Neuronal stem cell (in vitro differentiated cells): ENCODE results near the gene SAMD7.

Experiments
- DNase-seq: peaks from one replicate; pipeline ENCODE4 v3.0.0-alpha.2; 2013; ENCODE audit warnings: low spot score
- H2AFZ ChIP-seq: one replicate; pipeline ENCODE4 v1.6.1; 2013; ENCODE audit warnings: mild to moderate bottlenecking, low read length, inconsistent platforms
- H2AK5ac ChIP-seq: 2 replicates; pipeline ENCODE4 v1.6.1; 2013; ENCODE audit warnings: low read depth, mild to moderate bottlenecking, inconsistent platforms, low read length, moderate library complexity, mixed read lengths
- H2BK120ac ChIP-seq: 2 replicates; pipeline ENCODE4 v1.6.1; 2013; ENCODE audit warnings: low read depth, mild to moderate bottlenecking, inconsistent platforms, low read length, moderate library complexity, mixed read lengths
- H2BK12ac ChIP-seq: one replicate; pipeline ENCODE4 v1.6.1; 2013; ENCODE audit warnings: low read length, inconsistent platforms
- H2BK15ac ChIP-seq: 2 replicates; pipeline ENCODE4 v1.6.1; 2013; ENCODE audit warnings: mild to moderate bottlenecking, low read length, inconsistent platforms, mixed read lengths
- H2BK5ac ChIP-seq: one replicate; pipeline ENCODE4 v1.6.1; 2013; ENCODE audit warnings: inconsistent platforms, mild to moderate bottlenecking, low read length, moderate library complexity
- H3K14ac ChIP-seq: one replicate; pipeline ENCODE4 v1.6.1; 2013; ENCODE audit warnings: low read length, inconsistent platforms
- H3K18ac ChIP-seq: 2 replicates; pipeline ENCODE4 v1.6.1; 2013; ENCODE audit warnings: low read length, inconsistent platforms
- H3K23ac ChIP-seq: 2 replicates; pipeline ENCODE4 v1.6.1; 2013; ENCODE audit warnings: low read depth, mild to moderate bottlenecking, mixed read lengths, low read length, inconsistent platforms; ENCODE audit not compliant: poor library complexity
- H3K27ac ChIP-seq: replicated peaks from 3 replicates; pipeline ENCODE4 v1.5.1; 2013; ENCODE audit warnings: low read length, inconsistent platforms
- H3K27me3 ChIP-seq, 3 experiments: 2 replicates each; pipeline ENCODE4 v1.6.1; 2013; ENCODE audit warnings: low read length in 3 of 3, mild to moderate bottlenecking in 2 of 3, inconsistent platforms in 1 of 3, low read depth in 1 of 3, mixed read lengths in 1 of 3, moderate library complexity in 1 of 3; ENCODE audit not compliant: control insufficient read depth in 3 of 3, insufficient read depth in 3 of 3
- H3K36me3 ChIP-seq, 2 donors: replicated peaks in 1 of 2; 2 replicates each; pipeline ENCODE4 v1.6.1; 2013; ENCODE audit warnings: low read length in 2 of 2; ENCODE audit not compliant: control insufficient read depth in 2 of 2, insufficient read depth in 2 of 2
- H3K4ac ChIP-seq: 2 replicates; pipeline ENCODE4 v1.6.1; 2013; ENCODE audit warnings: inconsistent platforms, mild to moderate bottlenecking, low read length, moderate library complexity
- H3K4me1 ChIP-seq, 2 donors: 1 replicate in 1 of 2; 2 replicates in 1 of 2; pipeline ENCODE4 v1.6.1; 2013; ENCODE audit warnings: low read length in 2 of 2, low read depth in 1 of 2; ENCODE audit not compliant: control insufficient read depth in 2 of 2, insufficient read depth in 1 of 2
- H3K4me2 ChIP-seq: one replicate; pipeline ENCODE4 v1.6.1; 2013; ENCODE audit warnings: mild to moderate bottlenecking, low read length, inconsistent platforms; ENCODE audit not compliant: insufficient read depth, poor library complexity, severe bottlenecking
- H3K4me3 ChIP-seq, 2 donors: 2 replicates each; pipeline ENCODE4 v1.5.1; 2013; ENCODE audit warnings: low read length in 2 of 2, mild to moderate bottlenecking in 2 of 2, inconsistent platforms in 1 of 2, moderate library complexity in 1 of 2
- H3K79me1 ChIP-seq: one replicate; pipeline ENCODE4 v1.6.1; 2013; ENCODE audit warnings: low read depth, mild to moderate bottlenecking, inconsistent platforms, low read length, moderate library complexity
- H3K9ac ChIP-seq: one replicate; pipeline ENCODE4 v1.6.1; 2013; ENCODE audit warnings: mild to moderate bottlenecking, low read depth, low read length, inconsistent platforms; ENCODE audit not compliant: poor library complexity
- H3K9me3 ChIP-seq, 2 donors: replicated peaks in 1 of 2; 2 replicates each; pipeline versions ENCODE3 to v1.6.1; 2013; ENCODE audit warnings: low read length in 2 of 2, mild to moderate bottlenecking in 2 of 2, inconsistent platforms in 1 of 2, low read depth in 1 of 2, mixed read lengths in 1 of 2, moderate library complexity in 1 of 2; ENCODE audit not compliant: control insufficient read depth in 2 of 2, insufficient read depth in 1 of 2
- H4K8ac ChIP-seq: one replicate; pipeline ENCODE4 v1.6.1; 2013; ENCODE audit warnings: low read depth, mild to moderate bottlenecking, inconsistent platforms, low read length, moderate library complexity
- H4K91ac ChIP-seq: one replicate; pipeline ENCODE4 v1.6.1; 2013; ENCODE audit warnings: low read length, low read depth, mild to moderate bottlenecking, inconsistent platforms; ENCODE audit not compliant: poor library complexity
- WGBS, 2 donors: extraction: QIAGEN DNeasy Blood & Tissue Kit; methylation state at CpG; one replicate each; pipeline ENCODE4 v1.1.7; 2013; ENCODE audit warnings: missing lambda C conversion rate in 2 of 2, mixed read lengths in 1 of 2; ENCODE audit not compliant: insufficient read length in 2 of 2, insufficient replicate concordance in 1 of 2; ENCODE audit errors: extremely low coverage in 2 of 2; 5-methylcytosine and 5-hydroxymethylcytosine counted together

Gene SAMD7

DNA sequence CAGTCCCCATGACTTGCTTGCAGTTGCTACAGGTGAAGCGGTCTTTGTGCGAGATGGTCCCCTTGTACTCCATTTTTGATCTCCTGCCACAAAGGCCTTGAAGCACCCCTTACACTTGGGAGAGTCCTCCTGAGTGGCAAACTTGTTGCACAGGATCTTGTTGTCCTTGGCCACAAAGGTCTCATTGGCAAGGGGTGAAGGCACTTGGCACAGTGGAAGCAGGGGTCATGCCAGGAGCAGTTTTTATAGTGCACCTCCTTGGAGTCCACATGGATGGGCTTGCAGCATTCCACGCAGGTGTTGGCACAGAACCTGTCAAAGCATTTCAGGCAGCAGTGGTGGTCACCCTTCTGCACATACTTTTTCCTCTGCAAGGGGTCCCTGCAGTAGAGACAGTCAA is 35.0 kb downstream of the SAMD7 start:
- H2AFZ ChIP-seq, result no peak overlapping the region
- DNase-seq, result no peak
- H2BK15ac ChIP-seq, result no peak overlapping the region
- H3K27me3 ChIP-seq, result peaks cover 0 to 22% (median 0%) of the 10 kb centered on the region in 3 experiments
- no peak overlapping the region for H3K4me2 ChIP-seq
- H2BK120ac ChIP-seq, result no peak overlapping the region
- H3K4me3 ChIP-seq, result no peak overlapping the region
- no peak overlapping the region for H3K4ac ChIP-seq
- no peaks in the 10 kb centered on the region for H3K4me1 ChIP-seq
- no peak overlapping the region for H2BK12ac ChIP-seq
- no peaks in the 10 kb centered on the region for H3K79me1 ChIP-seq
- no peak overlapping the region for H4K91ac ChIP-seq
- peaks cover 0 to 4% of the 10 kb centered on the region in 2 donors for H3K9me3 ChIP-seq
- WGBS, 2 donors, result no CpG with 5 or more reads among the region's 3 CpGs
- peak overlapping the region; percentile 41 for H3K14ac ChIP-seq
- H2AK5ac ChIP-seq, result no peak overlapping the region
- no peak overlapping the region for H3K9ac ChIP-seq
- H3K18ac ChIP-seq, result no peak overlapping the region
- H3K36me3 ChIP-seq, result no peaks in the 10 kb centered on the region
- H3K27ac ChIP-seq, result no peak overlapping the region
- no peak overlapping the region for H2BK5ac ChIP-seq
- no peak overlapping the region for H4K8ac ChIP-seq
- peak overlapping the region; percentile 70 for H3K23ac ChIP-seq

DNA sequence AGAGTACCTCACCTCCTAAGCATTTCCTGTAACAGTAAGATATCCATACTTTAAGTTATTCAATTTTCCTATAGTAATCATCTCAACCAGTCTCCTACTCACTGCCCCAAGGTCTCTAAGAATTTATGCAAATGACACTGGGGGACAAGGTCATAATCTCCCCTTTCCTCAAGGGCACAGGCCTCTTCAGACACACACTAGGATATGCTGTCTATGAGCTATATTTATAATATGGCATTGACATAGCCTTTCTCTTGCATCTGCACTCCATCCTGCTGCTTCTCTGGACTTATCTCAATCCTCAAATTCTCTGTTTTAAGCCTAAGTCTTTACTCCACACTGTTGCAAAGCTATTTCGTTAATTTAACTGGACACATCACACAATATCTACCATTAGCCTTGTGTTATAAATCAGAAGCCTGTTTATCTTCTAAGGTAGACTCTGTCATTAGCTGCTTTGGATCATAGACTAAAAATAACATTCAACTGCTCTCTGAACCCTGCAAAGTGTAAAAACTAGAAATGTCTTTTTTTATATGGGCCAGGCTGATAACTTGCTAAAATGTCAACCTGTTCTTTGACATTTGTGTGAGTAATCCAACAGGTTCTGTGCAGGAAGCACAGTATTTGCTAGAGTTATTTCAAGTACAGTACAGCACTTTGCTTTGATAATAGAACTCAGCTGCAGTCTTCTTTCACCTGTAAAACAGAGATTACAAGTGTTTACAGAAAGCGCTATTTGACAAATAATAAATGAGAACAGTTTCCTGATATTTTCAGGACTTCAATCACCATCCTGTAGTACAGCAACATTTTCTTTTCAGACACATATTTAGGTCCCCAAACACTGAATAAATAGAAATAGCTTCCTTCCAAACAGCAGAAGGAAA is 37.4 kb downstream of the SAMD7 start:
- H3K4me1 ChIP-seq, result no peaks in the 10 kb centered on the region
- H3K9ac ChIP-seq, result no peak overlapping the region
- no CpG with 5 or more reads among the region's 2 CpGs for WGBS, 2 donors
- no peaks in the 10 kb centered on the region for H3K36me3 ChIP-seq
- H2BK15ac ChIP-seq, result no peak overlapping the region
- H2BK120ac ChIP-seq, result no peak overlapping the region
- H3K4me3 ChIP-seq, result no peak overlapping the region
- H4K91ac ChIP-seq, result no peak overlapping the region
- no peak overlapping the region for H3K14ac ChIP-seq
- no peak overlapping the region for H3K4ac ChIP-seq
- no peak for DNase-seq
- no peak overlapping the region for H2BK5ac ChIP-seq
- H2AFZ ChIP-seq, result no peak overlapping the region
- H3K9me3 ChIP-seq, result no peaks in the 10 kb centered on the region
- no peak overlapping the region for H4K8ac ChIP-seq
- H2AK5ac ChIP-seq, result no peak overlapping the region
- no peaks in the 10 kb centered on the region for H3K79me1 ChIP-seq
- H3K27me3 ChIP-seq, result peaks cover 0 to 28% (median 0%) of the 10 kb centered on the region in 3 experiments
- H3K18ac ChIP-seq, result no peak overlapping the region
- no peak overlapping the region for H2BK12ac ChIP-seq
- H3K27ac ChIP-seq, result no peak overlapping the region
- H3K23ac ChIP-seq, result no peak overlapping the region
- H3K4me2 ChIP-seq, result no peak overlapping the region

DNA sequence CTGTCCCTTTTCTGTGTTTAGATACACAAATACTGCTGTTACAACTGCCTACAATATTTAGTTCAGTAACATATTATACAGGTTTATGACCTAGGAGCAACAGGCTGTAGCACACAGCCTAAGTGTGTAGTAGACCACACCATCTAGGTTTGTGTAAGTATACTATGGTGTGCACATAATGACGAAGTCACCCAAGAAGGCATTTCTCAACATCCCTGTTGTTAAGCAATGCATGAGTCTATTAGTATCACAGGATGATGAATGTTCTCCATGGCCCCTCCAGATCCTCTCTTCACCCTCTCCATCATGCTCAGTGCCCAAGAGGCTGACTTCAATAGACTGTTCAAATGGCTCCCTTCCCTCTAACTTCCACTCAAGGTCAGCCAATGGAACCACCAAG is 40.7 kb downstream of the SAMD7 start:
- Histone ChIP-seq H3K4me1 (no peaks in the 10 kb centered on the region), H2AK5ac (no peak overlapping the region), H3K36me3 (no peaks in the 10 kb centered on the region), H3K4me3 (no peak overlapping the region), H3K9ac (no peak overlapping the region), H3K4ac (no peak overlapping the region), H3K4me2 (no peak overlapping the region), H2BK15ac (no peak overlapping the region), H2BK120ac (no peak overlapping the region), H3K27me3 (peaks cover 0 to 26% (median 0%) of the 10 kb centered on the region in 3 experiments), H3K79me1 (no peaks in the 10 kb centered on the region), H3K18ac (no peak overlapping the region), H3K23ac (no peak overlapping the region), H2AFZ (no peak overlapping the region), H3K14ac (no peak overlapping the region), H4K8ac (no peak overlapping the region), H3K9me3 (no peaks in the 10 kb centered on the region), H2BK12ac (no peak overlapping the region), H4K91ac (no peak overlapping the region), H3K27ac (no peak overlapping the region), H2BK5ac (no peak overlapping the region)
- DNase-seq, result no peak
- no CpG with 5 or more reads among the region's 1 CpG for WGBS, 2 donors

DNA sequence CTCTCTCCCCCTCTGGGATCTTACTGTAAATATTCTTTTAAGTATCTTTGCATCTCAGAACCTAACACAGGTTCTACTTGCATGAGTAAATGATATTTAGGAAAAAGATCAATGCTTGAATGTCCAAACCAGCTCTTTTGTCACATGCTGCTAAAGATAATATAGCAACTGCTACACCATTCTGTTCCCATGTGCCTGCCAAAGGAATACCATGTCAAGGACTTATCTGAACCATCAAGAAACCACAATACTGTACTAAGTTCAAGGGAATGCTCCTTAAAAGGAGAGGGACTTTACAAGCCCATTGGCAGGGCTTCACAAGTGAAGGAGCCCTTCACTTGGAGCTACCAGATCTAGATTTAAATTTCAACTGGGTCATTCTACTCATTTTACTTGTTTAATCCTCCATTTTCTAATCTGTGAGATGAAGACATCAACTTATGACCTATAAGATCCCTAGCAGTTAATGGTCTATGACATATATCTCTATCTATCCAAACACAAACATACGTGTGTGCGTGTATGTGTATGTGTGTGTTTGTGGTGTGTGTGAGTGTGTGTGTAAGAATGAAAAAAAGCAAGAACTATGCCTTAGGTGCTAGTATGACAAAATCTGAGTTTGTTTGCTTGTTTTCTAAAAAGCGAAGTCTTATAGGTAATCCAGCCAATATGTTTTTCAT is 42.2 kb downstream of the SAMD7 start:
- Histone ChIP-seq H2AFZ (no peak overlapping the region), H4K8ac (no peak overlapping the region), H3K79me1 (no peaks in the 10 kb centered on the region), H3K27me3 (peaks cover 0 to 25% (median 0%) of the 10 kb centered on the region in 3 experiments), H3K18ac (no peak overlapping the region), H2AK5ac (no peak overlapping the region), H4K91ac (no peak overlapping the region), H2BK5ac (no peak overlapping the region), H3K4me1 (no peaks in the 10 kb centered on the region), H3K23ac (no peak overlapping the region), H3K36me3 (no peaks in the 10 kb centered on the region), H3K9ac (no peak overlapping the region), H3K9me3 (no peaks in the 10 kb centered on the region), H2BK15ac (no peak overlapping the region), H3K4me3 (no peak overlapping the region), H2BK120ac (no peak overlapping the region), H3K4me2 (no peak overlapping the region), H3K4ac (no peak overlapping the region), H3K27ac (no peak overlapping the region), H3K14ac (no peak overlapping the region), H2BK12ac (no peak overlapping the region)
- no peak for DNase-seq
- no CpG with 5 or more reads among the region's 3 CpGs for WGBS, 2 donors
